Keratinocyte (primary cell): ENCODE data around the gene CD14.
"Not testable (repeated sequence)": the region's sequence is repeated elsewhere in the genome, so short reads cannot be mapped to it uniquely, and the experiment has no call there.

Experiments used
- EZH2 ChIP-seq: IDR thresholded peaks from one replicate; pipeline ENCODE4 v1.6.1; 2012; ENCODE audit warnings: inconsistent platforms, mild to moderate bottlenecking, low read length, moderate library complexity
- TF ChIP-seq, protein P1 (sequence below), 3 experiments: IDR thresholded peaks in 1 of 3; conservative IDR thresholded peaks in 1 of 3; optimal IDR thresholded peaks in 1 of 3; 2 replicates in 2 of 3; 3 replicates in 1 of 3; pipeline versions ENCODE3 to v1.5.1; 2011; ENCODE audit warnings: low read length in 3 of 3, mild to moderate bottlenecking in 3 of 3, moderate library complexity in 2 of 3, control low read depth in 1 of 3, inconsistent platforms in 1 of 3; ENCODE audit not compliant: insufficient read depth in 2 of 3; ENCODE audit errors: extremely low read depth in 1 of 3

DNA sequence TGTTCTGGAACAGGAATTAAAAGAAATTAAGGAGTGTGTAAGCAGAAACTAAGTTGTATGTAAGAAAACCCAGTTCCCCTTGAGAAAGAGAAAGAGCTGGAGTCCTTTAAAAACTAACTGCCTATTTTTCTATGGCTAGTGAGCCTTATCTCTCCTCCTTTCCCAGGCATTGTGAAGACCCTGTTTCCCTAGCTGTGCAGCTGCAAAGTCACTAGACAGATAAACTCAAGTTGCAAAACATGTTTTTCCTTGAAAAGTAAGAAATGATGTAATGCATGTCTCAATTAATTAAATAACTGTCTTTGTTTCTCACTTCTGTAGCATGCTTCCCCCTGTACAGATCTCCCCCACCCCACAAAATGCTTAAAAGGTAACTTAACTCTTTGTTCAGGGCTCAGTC, 9.9 kb downstream of the CD14 start:
- TF ChIP-seq, protein P1, sequence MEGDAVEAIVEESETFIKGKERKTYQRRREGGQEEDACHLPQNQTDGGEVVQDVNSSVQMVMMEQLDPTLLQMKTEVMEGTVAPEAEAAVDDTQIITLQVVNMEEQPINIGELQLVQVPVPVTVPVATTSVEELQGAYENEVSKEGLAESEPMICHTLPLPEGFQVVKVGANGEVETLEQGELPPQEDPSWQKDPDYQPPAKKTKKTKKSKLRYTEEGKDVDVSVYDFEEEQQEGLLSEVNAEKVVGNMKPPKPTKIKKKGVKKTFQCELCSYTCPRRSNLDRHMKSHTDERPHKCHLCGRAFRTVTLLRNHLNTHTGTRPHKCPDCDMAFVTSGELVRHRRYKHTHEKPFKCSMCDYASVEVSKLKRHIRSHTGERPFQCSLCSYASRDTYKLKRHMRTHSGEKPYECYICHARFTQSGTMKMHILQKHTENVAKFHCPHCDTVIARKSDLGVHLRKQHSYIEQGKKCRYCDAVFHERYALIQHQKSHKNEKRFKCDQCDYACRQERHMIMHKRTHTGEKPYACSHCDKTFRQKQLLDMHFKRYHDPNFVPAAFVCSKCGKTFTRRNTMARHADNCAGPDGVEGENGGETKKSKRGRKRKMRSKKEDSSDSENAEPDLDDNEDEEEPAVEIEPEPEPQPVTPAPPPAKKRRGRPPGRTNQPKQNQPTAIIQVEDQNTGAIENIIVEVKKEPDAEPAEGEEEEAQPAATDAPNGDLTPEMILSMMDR (optimal IDR thresholded peaks at IDR 0.05 in 1 of 3, IDR thresholded peaks at IDR 0.05 in 1 of 3, conservative IDR thresholded peaks at IDR 0.05 in 1 of 3; ENCODE audit: extremely low read depth in 1 of 3, insufficient read depth in 2 of 3, low read length in 3 of 3) = not testable (repeated sequence)
- TF ChIP-seq EZH2 = not testable (repeated sequence)
